NCI-H1105 (cell line): ENCODE measurements around the gene VPS13D.
"Not testable (repeated sequence)": the region's sequence is repeated elsewhere in the genome, so short reads cannot be mapped to it uniquely, and the experiment has no call there.

ENCODE experiments used
- DNase-seq: peaks from one replicate; lab custom pipeline; 2025; lab: John Stamatoyannopoulos, UW

The VPS13D gene

GRCh38 chr1:12518931-12519692 is 289.3 kb downstream of the VPS13D start:
- DNase-seq, result no peak

GRCh38 chr1:12519693-12520364 is 290.0 kb downstream of the VPS13D start:
- no peak for DNase-seq

- no peak for DNase-seq
Measured at GRCh38 chr1:12521096-12521495, 291.3 kb downstream of the VPS13D start.

- not testable (repeated sequence) for DNase-seq
Measured at GRCh38 chr1:12522780-12523179, 292.9 kb downstream of the VPS13D start.

GRCh38 chr1:12524266-12524665 is 294.4 kb downstream of the VPS13D start:
- no peak for DNase-seq

GRCh38 chr1:12525311-12526181 is 295.7 kb downstream of the VPS13D start:
- DNase-seq, result no peak

GRCh38 chr1:12527564-12527963 is 297.7 kb downstream of the VPS13D start:
- DNase-seq, result no peak

- no peak for DNase-seq
Measured at GRCh38 chr1:12528021-12528852, 298.4 kb downstream of the VPS13D start.

- DNase-seq, result no peak
Measured at GRCh38 chr1:12529640-12530174, 299.9 kb downstream of the VPS13D start.

GRCh38 chr1:12530462-12531178 is 300.8 kb downstream of the VPS13D start:
- DNase-seq, result no peak

- DNase-seq, result no peak
Measured at GRCh38 chr1:12531179-12531499, 301.3 kb downstream of the VPS13D start.

GRCh38 chr1:12532405-12533315 is 302.8 kb downstream of the VPS13D start:
- DNase-seq, result no peak

- DNase-seq, result no peak
Measured at GRCh38 chr1:12536023-12536639, 306.3 kb downstream of the VPS13D start.

- DNase-seq, result no peak
Measured at GRCh38 chr1:12537294-12537693, 307.5 kb downstream of the VPS13D start.

- DNase-seq, result no peak
Measured at GRCh38 chr1:12537906-12538461, 308.2 kb downstream of the VPS13D start.

- not testable (repeated sequence) for DNase-seq
Measured at GRCh38 chr1:12538536-12538935, 308.7 kb downstream of the VPS13D start.

GRCh38 chr1:12539320-12539704 is 309.5 kb downstream of the VPS13D start:
- no peak for DNase-seq

GRCh38 chr1:12539705-12540579 is 310.1 kb downstream of the VPS13D start:
- DNase-seq, result no peak
